Lower leg skin (tissue), 4 donors: Measurements from ENCODE around the gene C10orf53. TPM values are rescaled to one million over a fixed set of nuclear protein-coding genes. Genes with fewer than 3 reads are reported as not detected.

Source experiments
- DNase-seq, 2 donors: peaks; one replicate each; pipeline ENCODE4 v3.0.0-alpha.2; 2019; ENCODE audit warnings: low spot score in 2 of 2
- H3K4me3 ChIP-seq: fragments of 200-600 bp; sonication (generic); 2 replicates; pipeline ENCODE4 v1.5.1; 2017; ENCODE audit warnings: mild to moderate bottlenecking, low read depth; ENCODE audit not compliant: poor library complexity, severe bottlenecking
- CTCF ChIP-seq, 3 donors: fragments of 450-650 bp; IDR thresholded peaks; one replicate each; pipeline ENCODE4 v1.5.1; 2016; ENCODE audit warnings: antibody characterized with exemption in 3 of 3, mild to moderate bottlenecking in 3 of 3, moderate library complexity in 2 of 3
- POLR2A ChIP-seq, 2 donors: fragments of 450-650 bp; IDR thresholded peaks; one replicate each; pipeline ENCODE4 v1.6.1; 2016 to 2017; ENCODE audit warnings: antibody characterized with exemption in 2 of 2, mild to moderate bottlenecking in 1 of 2, moderate library complexity in 1 of 2
- WGBS, 2 donors: methylation state at CpG; one replicate each; pipeline ENCODE4 v1.1.5; 2018; 5-methylcytosine and 5-hydroxymethylcytosine counted together
- intact Hi-C: fragments of 100-400 bp; cut with DNase I; formaldehyde crosslinking; loops from one replicate; pipeline ENCODE4 v1.15.0; 2023; ENCODE audit warnings: low total_unique reads
- total RNA-seq, 4 donors: library from RNA; depleted of rRNA; stranded (reverse); fragments of >200 nt; gene quantifications; one replicate each; pipeline ENCODE4 v1.1.0, GENCODE V29; 2016

C10orf53 gene
- total RNA-seq, 4 donors from 2014 or later: not detected

- H3K4me3 ChIP-seq: no peak overlapping the region
- TF ChIP-seq POLR2A (IDR thresholded peaks at IDR 0.05) (no peak), CTCF (IDR thresholded peaks at IDR 0.05) (no peak)
- DNase-seq: peak in 1 of 2 donors; percentile 62
- intact Hi-C loops: no loop called here
- WGBS, 2 donors: 79 to 91% methylated on average over 3 of the region's 3 CpGs
Observed at GRCh38 chr10:49642311-49642710, 37.1 kb upstream of the C10orf53 start.

- peak in 1 of 2 donors; percentile 66 for DNase-seq
- no peak overlapping the region for H3K4me3 ChIP-seq
- TF ChIP-seq CTCF (IDR thresholded peaks at IDR 0.05): no peak
- no peak for TF ChIP-seq POLR2A (IDR thresholded peaks at IDR 0.05)
- WGBS, 2 donors: 77 to 87% methylated on average over 4 to 5 of the region's 5 CpGs
- intact Hi-C loops: no loop called here
Observed at GRCh38 chr10:49643241-49644034, 36.0 kb upstream of the C10orf53 start.

DNA sequence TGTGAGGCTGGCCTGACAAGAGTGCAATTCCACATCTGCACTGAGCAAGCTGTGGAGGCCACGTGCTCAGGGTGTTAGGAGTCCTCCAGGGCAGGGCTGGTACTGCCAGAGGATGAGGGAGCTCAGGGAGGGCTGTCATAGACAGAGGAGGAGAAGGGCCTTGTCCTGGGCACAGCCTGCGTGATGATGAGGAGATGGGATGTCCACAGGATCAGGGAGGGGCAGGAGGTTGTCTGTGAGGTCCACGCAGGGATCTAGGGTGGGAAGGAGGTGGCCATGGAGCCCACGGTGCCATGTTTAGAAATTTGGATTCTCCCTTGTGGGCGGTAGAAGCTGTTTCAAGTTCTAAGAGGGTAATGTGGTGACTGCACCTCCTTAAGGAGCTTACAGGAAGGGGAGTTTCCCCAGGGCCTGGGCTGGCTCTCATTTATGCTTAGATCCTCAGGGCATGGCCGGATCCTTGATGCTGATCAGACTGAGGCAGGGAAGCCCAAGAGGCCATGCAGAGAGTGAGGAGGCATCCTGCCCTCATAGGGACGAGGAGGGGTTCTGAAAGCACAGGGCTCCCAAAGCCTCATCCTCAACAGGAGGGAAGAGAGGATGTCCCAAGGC is 35.3 kb upstream of the C10orf53 start:
- intact Hi-C loops: no loop called here
- TF ChIP-seq CTCF (IDR thresholded peaks at IDR 0.05) (no peak), POLR2A (IDR thresholded peaks at IDR 0.05) (no peak)
- whole genome bisulfite sequencing, 2 donors: 76 to 78% methylated on average over 6 to 7 of the region's 7 CpGs
- DNase-seq: peak in 1 of 2 donors; percentile 73
- H3K4me3 ChIP-seq: no peak overlapping the region

DNA sequence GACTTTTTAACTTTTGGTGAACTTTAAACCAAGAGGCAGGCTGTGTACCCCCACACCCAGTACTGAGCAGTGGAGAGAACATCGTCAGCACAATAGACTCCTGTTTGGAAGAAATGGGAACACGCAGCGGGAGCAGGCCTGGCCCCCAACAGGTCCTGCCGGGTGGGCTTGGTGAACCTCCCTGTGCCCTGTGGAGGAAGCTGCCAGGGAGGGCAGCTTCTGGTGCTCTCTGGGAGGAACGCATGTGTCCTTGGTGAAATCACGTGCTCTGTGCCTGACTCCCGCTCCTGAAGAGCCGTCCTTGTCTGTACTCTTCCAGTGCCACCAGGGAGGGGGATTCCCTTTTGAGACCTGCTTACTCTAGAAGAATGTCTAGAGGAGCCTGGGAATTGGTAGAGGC is 34.0 kb upstream of the C10orf53 start:
- no peak for DNase-seq
- 86 to 90% methylated on average over 8 of the region's 8 CpGs for WGBS, 2 donors
- intact Hi-C loops: no loop called here

More for the DNA sequence above, 34.0 kb upstream of the C10orf53 start:
- TF ChIP-seq POLR2A (IDR thresholded peaks at IDR 0.05) (no peak), CTCF (IDR thresholded peaks at IDR 0.05) (no peak)
- H3K4me3 ChIP-seq: no peak overlapping the region
